SK-N-SH (cell line): ENCODE results near the gene R3HDM4. TPM values are rescaled to one million over a fixed set of nuclear protein-coding genes. Genes with fewer than 3 reads are reported as not detected.

Source experiments
- CTCF ChIA-PET: fragments of 300-600, 350-600 bp; formaldehyde crosslinking; extraction: SDS; loops from one replicate; lab custom pipeline; 2021; lab: Yijun Ruan, JAX
- POLR2A ChIA-PET: fragments of 350-600 bp; sonication (Branson Sonifier 250); formaldehyde crosslinking; extraction: SDS; loops from one replicate; lab custom pipeline; 2020; ENCODE audit warnings: antibody characterized with exemption, inconsistent platforms; lab: Yijun Ruan, JAX
- DNase-seq: peaks from one replicate; pipeline ENCODE4 v3.0.0; 2012
- H2AFZ ChIP-seq: fragments of 200-600 bp; sonication (generic); 2 replicates; pipeline ENCODE4 v1.8.1; 2016; ENCODE audit warnings: antibody characterized with exemption, mild to moderate bottlenecking, low read depth
- H3F3A ChIP-seq: fragments of 200-600 bp; sonication (generic); replicated peaks from 2 replicates; pipeline ENCODE3; 2016; ENCODE audit warnings: antibody characterized with exemption, mild to moderate bottlenecking; ENCODE audit not compliant: insufficient read depth
- H3K27ac ChIP-seq, 2 experiments: fragments of 200-500 bp in 1 of 2; fragments of 200-600 bp in 1 of 2; sonication (Bioruptor generic) in 1 of 2; sonication (generic), shearing (Covaris generic) in 1 of 2; 2 replicates each; pipeline versions ENCODE4 v1.5.1 to v1.6.1; 2014 to 2016; ENCODE audit warnings: low read depth in 2 of 2, inconsistent platforms in 1 of 2, low read length in 1 of 2, mild to moderate bottlenecking in 1 of 2, mixed read lengths in 1 of 2
- H3K27me3 ChIP-seq: fragments of 200-600 bp; sonication (generic), shearing (Covaris generic); 2 replicates; pipeline ENCODE4 v1.6.1; 2016; ENCODE audit warnings: mixed run types; ENCODE audit not compliant: insufficient read depth
- H3K36me3 ChIP-seq, 2 experiments: fragments of 200-500 bp in 1 of 2; fragments of 200-600 bp in 1 of 2; sonication (Bioruptor generic) in 1 of 2; sonication (generic) in 1 of 2; replicated peaks in 1 of 2; 2 replicates each; pipeline versions ENCODE3 to v1.5.1; 2014 to 2016; ENCODE audit warnings: low read length in 1 of 2, mild to moderate bottlenecking in 1 of 2; ENCODE audit not compliant: insufficient read depth in 2 of 2, control insufficient read depth in 1 of 2
- H3K4me1 ChIP-seq, 2 experiments: fragments of 200-500 bp in 1 of 2; fragments of 200-600 bp in 1 of 2; sonication (Bioruptor generic) in 1 of 2; sonication (generic), shearing (Covaris generic) in 1 of 2; 2 replicates each; pipeline versions ENCODE4 v1.5.1 to v1.6.1; 2014 to 2016; ENCODE audit warnings: low read depth in 1 of 2, low read length in 1 of 2, mixed run types in 1 of 2; ENCODE audit not compliant: insufficient read depth in 2 of 2, control insufficient read depth in 1 of 2
- H3K4me2 ChIP-seq: fragments of 200-600 bp; sonication (generic), shearing (Covaris generic); 2 replicates; pipeline ENCODE4 v1.6.1; 2017; ENCODE audit warnings: mixed run types
- H3K4me3 ChIP-seq, 2 experiments: fragments of 200-500 bp in 1 of 2; fragments of 200-600 bp in 1 of 2; sonication (Bioruptor generic) in 1 of 2; sonication (generic), shearing (Covaris generic) in 1 of 2; 2 replicates each; pipeline versions ENCODE4 v1.5.1 to v1.8.1; 2014 to 2016; ENCODE audit warnings: low read depth in 2 of 2, inconsistent platforms in 1 of 2, low read length in 1 of 2, mild to moderate bottlenecking in 1 of 2, mixed read lengths in 1 of 2, moderate library complexity in 1 of 2
- H3K79me2 ChIP-seq: fragments of 200-600 bp; sonication (generic); 2 replicates; pipeline ENCODE4 v1.8.1; 2017; ENCODE audit warnings: mild to moderate bottlenecking; ENCODE audit not compliant: insufficient read depth
- H3K9ac ChIP-seq: fragments of 200-600 bp; sonication (generic); 2 replicates; pipeline ENCODE4 v1.6.1; 2017; ENCODE audit warnings: mixed run types
- H3K9me2 ChIP-seq: fragments of 200-600 bp; sonication (generic); 2 replicates; pipeline ENCODE4 v1.6.1; 2017; ENCODE audit warnings: mixed run types
- H3K9me3 ChIP-seq: fragments of 200-600 bp; sonication (generic); 2 replicates; pipeline ENCODE4 v1.6.1; 2017; ENCODE audit warnings: mixed run types, mild to moderate bottlenecking, moderate library complexity
- H4K20me1 ChIP-seq: fragments of 200-600 bp; sonication (generic); 2 replicates; pipeline ENCODE4 v1.6.1; 2017; ENCODE audit warnings: mild to moderate bottlenecking, mixed run types; ENCODE audit not compliant: insufficient read depth
- CHD2 ChIP-seq: fragments of 150-350 bp; IDR thresholded peaks from 2 replicates; pipeline ENCODE4 v1.6.1; 2018; ENCODE audit warnings: low read length; ENCODE audit not compliant: partially characterized antibody
- ELF1 ChIP-seq: IDR thresholded peaks from 2 replicates; pipeline ENCODE4 v1.4.0; 2012
- FOXJ3 ChIP-seq: sonication (generic); formaldehyde crosslinking; IDR thresholded peaks from 2 replicates; pipeline ENCODE4 v1.5.1; 2020; ENCODE audit warnings: mild to moderate bottlenecking, missing genetic modification reagents
- GATA2 ChIP-seq: sonication (generic); formaldehyde crosslinking; IDR thresholded peaks from 2 replicates; pipeline ENCODE4 v1.5.0; 2020; ENCODE audit warnings: mild to moderate bottlenecking, missing genetic modification reagents
- JUND ChIP-seq: IDR thresholded peaks from 2 replicates; pipeline ENCODE4 v1.4.0; 2012
- POLR2AphosphoS5 ChIP-seq: IDR thresholded peaks from 2 replicates; pipeline ENCODE4 v1.6.1; 2012; ENCODE audit warnings: low read depth, low read length
- SMC3 ChIP-seq: IDR thresholded peaks from 2 replicates; pipeline ENCODE4 v1.6.1; 2012; ENCODE audit warnings: low read depth, low read length, improper control_type of control experiment
- YY1 ChIP-seq: IDR thresholded peaks from 2 replicates; pipeline ENCODE4 v1.4.0; 2012; ENCODE audit warnings: low read depth, mild to moderate bottlenecking
- WGBS: methylation state at CpG from one replicate; pipeline ENCODE4 v1.1.6; 2017; ENCODE audit warnings: low lambda C conversion rate; 5-methylcytosine and 5-hydroxymethylcytosine counted together
- polyA plus RNA-seq, 3 experiments: library from polyadenylated mRNA; depleted of rRNA; stranded (reverse); fragments of >200 nt; gene quantifications; 2 replicates each; pipeline ENCODE4 v1.2.3, GENCODE V29; 2012
- TF ChIP-seq, protein P1 (sequence below): fragments of 200-600 bp; sonication (generic); IDR thresholded peaks from 2 replicates; pipeline ENCODE4 v1.6.1; 2017; ENCODE audit warnings: antibody characterized with exemption, mild to moderate bottlenecking, moderate library complexity
- TF ChIP-seq, protein P2 (sequence below): fragments of 150-350 bp; IDR thresholded peaks from 2 replicates; pipeline ENCODE4 v1.6.1; 2017; ENCODE audit warnings: antibody characterized with exemption, low read length, low read depth, borderline replicate concordance
- TF ChIP-seq, protein P3 (sequence below): IDR thresholded peaks from 2 replicates; pipeline ENCODE4 v1.4.0; 2012; ENCODE audit warnings: low read depth
- TF ChIP-seq, protein P4 (sequence below): IDR thresholded peaks from 2 replicates; pipeline ENCODE4 v1.6.1; 2012; ENCODE audit warnings: mild to moderate bottlenecking, low read depth, low read length, moderate library complexity
- TF ChIP-seq, protein P5 (sequence below): fragments of 150-350 bp; IDR thresholded peaks from 2 replicates; pipeline ENCODE4 v1.6.1; 2016; ENCODE audit warnings: mild to moderate bottlenecking, low read depth, low read length

R3HDM4 gene
- polyA plus RNA-seq, 1 of the 3 experiments (the other 2 are of a cell fraction) = 39.2 TPM

DNA sequence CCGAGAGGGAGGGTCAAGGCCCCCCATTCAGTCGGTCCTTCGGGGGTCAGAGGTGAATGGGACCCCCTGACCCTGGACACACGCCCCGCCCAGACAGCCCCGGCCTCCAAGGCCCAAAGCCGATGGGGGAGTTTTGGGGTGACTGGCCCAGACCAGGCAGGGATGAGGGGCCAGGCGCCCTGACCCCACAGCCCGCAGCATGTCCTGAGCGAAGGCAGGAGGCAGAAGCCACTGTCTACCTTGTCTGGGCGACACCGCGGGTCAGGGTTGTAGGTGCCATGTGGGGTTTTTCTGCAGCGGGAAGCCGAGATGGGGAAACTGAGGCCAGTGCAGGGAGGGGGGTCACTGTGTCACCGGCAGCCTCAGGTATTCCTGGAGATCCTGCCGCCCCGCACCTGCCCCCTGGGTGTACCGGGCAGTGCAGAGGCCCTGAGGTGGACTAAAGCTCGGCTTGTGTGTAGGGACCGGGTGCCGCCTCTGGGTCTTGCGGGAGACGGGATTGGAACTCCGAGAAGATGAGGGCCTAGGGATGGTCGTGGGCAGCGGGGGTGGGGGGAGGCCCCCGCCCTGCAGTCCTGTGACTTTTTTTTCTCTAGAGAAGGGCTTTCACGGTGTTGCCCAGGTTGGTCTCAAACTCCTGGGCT lies 21.3 kb upstream of the R3HDM4 start:
- Histone ChIP-seq H2AFZ (no peak overlapping the region), H3K9me3 (no peaks in the 10 kb centered on the region), H3K4me3 (no peak overlapping the region), H3K9ac (no peak overlapping the region), H3K4me2 (peak overlapping the region; percentile 83; the same call in 1 of the 2 replicates), H3K27ac (peak overlapping the region in 1 of 2 experiments; percentile 89; a peak in 3 of 4 replicates), H3K9me2 (no peaks in the 10 kb centered on the region), H3K4me1 (peaks cover 13 to 42% of the 10 kb centered on the region in 2 experiments; a peak in 2 of 4 replicates), H3K27me3 (no peaks in the 10 kb centered on the region), H3K36me3 (peaks cover 0 to 5% of the 10 kb centered on the region in 2 experiments), H3F3A (peaks cover 6% of the 10 kb centered on the region), H4K20me1 (peaks cover 2% of the 10 kb centered on the region; the same call in 1 of the 2 replicates), H3K79me2 (peaks cover 26% of the 10 kb centered on the region)
- ChIA-PET POLR2A (no interaction called here), CTCF (interaction anchor here (0.8 to 2.4 kb wide), 6 partner anchors 10 to 76 kb away, joined by 3 to 11 read pairs (median 5); partner anchors contain the start of gene WDR18)
- no peak for DNase-seq
- WGBS = 92% methylated on average over 12 of the region's 29 CpGs
- TF ChIP-seq JUND (no peak), FOXJ3 (CRISPR knock-in tag) (no peak), GATA2 (CRISPR knock-in tag) (no peak), YY1 (no peak), SMC3 (no peak), CHD2 (no peak)
- TF ChIP-seq, protein P1, sequence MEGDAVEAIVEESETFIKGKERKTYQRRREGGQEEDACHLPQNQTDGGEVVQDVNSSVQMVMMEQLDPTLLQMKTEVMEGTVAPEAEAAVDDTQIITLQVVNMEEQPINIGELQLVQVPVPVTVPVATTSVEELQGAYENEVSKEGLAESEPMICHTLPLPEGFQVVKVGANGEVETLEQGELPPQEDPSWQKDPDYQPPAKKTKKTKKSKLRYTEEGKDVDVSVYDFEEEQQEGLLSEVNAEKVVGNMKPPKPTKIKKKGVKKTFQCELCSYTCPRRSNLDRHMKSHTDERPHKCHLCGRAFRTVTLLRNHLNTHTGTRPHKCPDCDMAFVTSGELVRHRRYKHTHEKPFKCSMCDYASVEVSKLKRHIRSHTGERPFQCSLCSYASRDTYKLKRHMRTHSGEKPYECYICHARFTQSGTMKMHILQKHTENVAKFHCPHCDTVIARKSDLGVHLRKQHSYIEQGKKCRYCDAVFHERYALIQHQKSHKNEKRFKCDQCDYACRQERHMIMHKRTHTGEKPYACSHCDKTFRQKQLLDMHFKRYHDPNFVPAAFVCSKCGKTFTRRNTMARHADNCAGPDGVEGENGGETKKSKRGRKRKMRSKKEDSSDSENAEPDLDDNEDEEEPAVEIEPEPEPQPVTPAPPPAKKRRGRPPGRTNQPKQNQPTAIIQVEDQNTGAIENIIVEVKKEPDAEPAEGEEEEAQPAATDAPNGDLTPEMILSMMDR = no peak
- TF ChIP-seq, protein P2, sequence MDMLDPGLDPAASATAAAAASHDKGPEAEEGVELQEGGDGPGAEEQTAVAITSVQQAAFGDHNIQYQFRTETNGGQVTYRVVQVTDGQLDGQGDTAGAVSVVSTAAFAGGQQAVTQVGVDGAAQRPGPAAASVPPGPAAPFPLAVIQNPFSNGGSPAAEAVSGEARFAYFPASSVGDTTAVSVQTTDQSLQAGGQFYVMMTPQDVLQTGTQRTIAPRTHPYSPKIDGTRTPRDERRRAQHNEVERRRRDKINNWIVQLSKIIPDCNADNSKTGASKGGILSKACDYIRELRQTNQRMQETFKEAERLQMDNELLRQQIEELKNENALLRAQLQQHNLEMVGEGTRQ = no peak

GRCh38 chr19:933553-933882 lies 20.5 kb upstream of the R3HDM4 start:
- Histone ChIP-seq H3K4me2 (peak overlapping the region; percentile 83), H4K20me1 (no peaks in the 10 kb centered on the region), H2AFZ (no peak overlapping the region), H3K9me3 (no peaks in the 10 kb centered on the region), H3K9me2 (no peaks in the 10 kb centered on the region), H3K79me2 (peaks cover 30% of the 10 kb centered on the region), H3K27me3 (no peaks in the 10 kb centered on the region), H3K27ac (peak overlapping the region; percentile 54 to 89; a peak in 3 of 4 replicates), H3K36me3 (peaks cover 0 to 8% of the 10 kb centered on the region in 2 experiments), H3K4me1 (peaks cover 13 to 40% of the 10 kb centered on the region in 2 experiments; a peak in 2 of 4 replicates), H3K9ac (peak overlapping the region; percentile 49), H3K4me3 (peak overlapping the region in 1 of 2 experiments; percentile 1; a peak in 2 of 4 replicates), H3F3A (peaks cover 6% of the 10 kb centered on the region)
- POLR2A ChIA-PET = interaction anchor here (0.6 to 1.2 kb wide), 2 partner anchors 11 to 51 kb away, joined by 3 to 5 read pairs; partner anchors contain the start of gene WDR18
- CTCF ChIA-PET = interaction anchor here (0.7 to 2.4 kb wide), 6 partner anchors 11 to 180 kb away, joined by 3 to 16 read pairs (median 4); partner anchors contain the start of genes MED16, RNU6-9 and WDR18
- DNase-seq = no peak
- WGBS = 71% methylated on average over 6 of the region's 14 CpGs
- no peak for TF ChIP-seq SMC3
- no peak for TF ChIP-seq ELF1
- TF ChIP-seq, protein P2 = no peak
- TF ChIP-seq, protein P3, sequence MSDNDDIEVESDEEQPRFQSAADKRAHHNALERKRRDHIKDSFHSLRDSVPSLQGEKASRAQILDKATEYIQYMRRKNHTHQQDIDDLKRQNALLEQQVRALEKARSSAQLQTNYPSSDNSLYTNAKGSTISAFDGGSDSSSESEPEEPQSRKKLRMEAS = no peak
- TF ChIP-seq, protein P1 = no peak
- TF ChIP-seq POLR2AphosphoS5 = no peak
- TF ChIP-seq, protein P4, sequence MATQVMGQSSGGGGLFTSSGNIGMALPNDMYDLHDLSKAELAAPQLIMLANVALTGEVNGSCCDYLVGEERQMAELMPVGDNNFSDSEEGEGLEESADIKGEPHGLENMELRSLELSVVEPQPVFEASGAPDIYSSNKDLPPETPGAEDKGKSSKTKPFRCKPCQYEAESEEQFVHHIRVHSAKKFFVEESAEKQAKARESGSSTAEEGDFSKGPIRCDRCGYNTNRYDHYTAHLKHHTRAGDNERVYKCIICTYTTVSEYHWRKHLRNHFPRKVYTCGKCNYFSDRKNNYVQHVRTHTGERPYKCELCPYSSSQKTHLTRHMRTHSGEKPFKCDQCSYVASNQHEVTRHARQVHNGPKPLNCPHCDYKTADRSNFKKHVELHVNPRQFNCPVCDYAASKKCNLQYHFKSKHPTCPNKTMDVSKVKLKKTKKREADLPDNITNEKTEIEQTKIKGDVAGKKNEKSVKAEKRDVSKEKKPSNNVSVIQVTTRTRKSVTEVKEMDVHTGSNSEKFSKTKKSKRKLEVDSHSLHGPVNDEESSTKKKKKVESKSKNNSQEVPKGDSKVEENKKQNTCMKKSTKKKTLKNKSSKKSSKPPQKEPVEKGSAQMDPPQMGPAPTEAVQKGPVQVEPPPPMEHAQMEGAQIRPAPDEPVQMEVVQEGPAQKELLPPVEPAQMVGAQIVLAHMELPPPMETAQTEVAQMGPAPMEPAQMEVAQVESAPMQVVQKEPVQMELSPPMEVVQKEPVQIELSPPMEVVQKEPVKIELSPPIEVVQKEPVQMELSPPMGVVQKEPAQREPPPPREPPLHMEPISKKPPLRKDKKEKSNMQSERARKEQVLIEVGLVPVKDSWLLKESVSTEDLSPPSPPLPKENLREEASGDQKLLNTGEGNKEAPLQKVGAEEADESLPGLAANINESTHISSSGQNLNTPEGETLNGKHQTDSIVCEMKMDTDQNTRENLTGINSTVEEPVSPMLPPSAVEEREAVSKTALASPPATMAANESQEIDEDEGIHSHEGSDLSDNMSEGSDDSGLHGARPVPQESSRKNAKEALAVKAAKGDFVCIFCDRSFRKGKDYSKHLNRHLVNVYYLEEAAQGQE = no peak
- TF ChIP-seq, protein P5, sequence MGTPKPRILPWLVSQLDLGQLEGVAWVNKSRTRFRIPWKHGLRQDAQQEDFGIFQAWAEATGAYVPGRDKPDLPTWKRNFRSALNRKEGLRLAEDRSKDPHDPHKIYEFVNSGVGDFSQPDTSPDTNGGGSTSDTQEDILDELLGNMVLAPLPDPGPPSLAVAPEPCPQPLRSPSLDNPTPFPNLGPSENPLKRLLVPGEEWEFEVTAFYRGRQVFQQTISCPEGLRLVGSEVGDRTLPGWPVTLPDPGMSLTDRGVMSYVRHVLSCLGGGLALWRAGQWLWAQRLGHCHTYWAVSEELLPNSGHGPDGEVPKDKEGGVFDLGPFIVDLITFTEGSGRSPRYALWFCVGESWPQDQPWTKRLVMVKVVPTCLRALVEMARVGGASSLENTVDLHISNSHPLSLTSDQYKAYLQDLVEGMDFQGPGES = no peak
